A549 (cell line): ENCODE measurements around the gene RTKN2.

Experiments used
- CEBPB ChIP-seq, 2 experiments: fragments of >200 bp in 1 of 2; sonication (Bioruptor Twin) in 1 of 2; formaldehyde crosslinking in 1 of 2; IDR thresholded peaks; 2 replicates each; pipeline ENCODE4 v1.6.1; 2012 to 2016
- TF ChIP-seq, protein P1 (sequence below): fragments of 150-350 bp; IDR thresholded peaks from 2 replicates; pipeline ENCODE4 v1.6.1; 2014; ENCODE audit warnings: low read depth, mild to moderate bottlenecking, low read length

DNA sequence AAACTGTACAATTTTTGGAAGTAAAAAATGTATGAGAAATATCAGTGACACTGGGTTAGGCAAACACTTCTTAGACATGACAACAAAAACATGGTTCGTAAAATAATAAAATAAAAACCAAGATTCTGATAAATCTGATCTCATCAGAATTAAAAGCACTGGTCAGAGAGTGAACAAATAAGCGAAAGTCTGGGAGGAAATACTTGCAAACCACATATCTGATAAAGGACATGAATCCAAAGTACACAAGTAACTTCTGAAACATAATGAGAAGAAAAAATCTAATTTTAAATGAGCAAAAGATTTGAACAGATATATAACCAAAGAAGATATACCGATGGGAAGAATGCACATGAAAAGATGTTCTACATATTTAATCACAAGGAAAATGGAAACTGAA lies 91.5 kb downstream of the RTKN2 start:
- no peak for TF ChIP-seq CEBPB (IDR thresholded peaks at IDR 0.05)
- TF ChIP-seq, protein P1, sequence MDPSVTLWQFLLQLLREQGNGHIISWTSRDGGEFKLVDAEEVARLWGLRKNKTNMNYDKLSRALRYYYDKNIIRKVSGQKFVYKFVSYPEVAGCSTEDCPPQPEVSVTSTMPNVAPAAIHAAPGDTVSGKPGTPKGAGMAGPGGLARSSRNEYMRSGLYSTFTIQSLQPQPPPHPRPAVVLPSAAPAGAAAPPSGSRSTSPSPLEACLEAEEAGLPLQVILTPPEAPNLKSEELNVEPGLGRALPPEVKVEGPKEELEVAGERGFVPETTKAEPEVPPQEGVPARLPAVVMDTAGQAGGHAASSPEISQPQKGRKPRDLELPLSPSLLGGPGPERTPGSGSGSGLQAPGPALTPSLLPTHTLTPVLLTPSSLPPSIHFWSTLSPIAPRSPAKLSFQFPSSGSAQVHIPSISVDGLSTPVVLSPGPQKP, result no peak
